Choroid plexus epithelial cell (primary cell): ENCODE data around the gene PRSS27.

ENCODE experiments used
- DNase-seq: peaks from one replicate; pipeline ENCODE4 v3.0.0-alpha.2; 2010; ENCODE audit warnings: low read depth
- H3K4me3 ChIP-seq: 2 replicates; pipeline ENCODE4 v1.5.1; 2011; ENCODE audit warnings: low read depth, mild to moderate bottlenecking, control low read depth, low read length, moderate library complexity
- TF ChIP-seq, protein P1 (sequence below): conservative IDR thresholded peaks from 2 replicates; pipeline ENCODE4 v1.5.1; 2011; ENCODE audit warnings: low read depth, mild to moderate bottlenecking, control low read depth, inconsistent platforms, low read length, moderate library complexity

PRSS27 gene

GRCh38 chr16:2739625-2740430 is 19.8 kb upstream of the PRSS27 start:
- no peak overlapping the region for H3K4me3 ChIP-seq
- no peak for DNase-seq
- TF ChIP-seq, protein P1, sequence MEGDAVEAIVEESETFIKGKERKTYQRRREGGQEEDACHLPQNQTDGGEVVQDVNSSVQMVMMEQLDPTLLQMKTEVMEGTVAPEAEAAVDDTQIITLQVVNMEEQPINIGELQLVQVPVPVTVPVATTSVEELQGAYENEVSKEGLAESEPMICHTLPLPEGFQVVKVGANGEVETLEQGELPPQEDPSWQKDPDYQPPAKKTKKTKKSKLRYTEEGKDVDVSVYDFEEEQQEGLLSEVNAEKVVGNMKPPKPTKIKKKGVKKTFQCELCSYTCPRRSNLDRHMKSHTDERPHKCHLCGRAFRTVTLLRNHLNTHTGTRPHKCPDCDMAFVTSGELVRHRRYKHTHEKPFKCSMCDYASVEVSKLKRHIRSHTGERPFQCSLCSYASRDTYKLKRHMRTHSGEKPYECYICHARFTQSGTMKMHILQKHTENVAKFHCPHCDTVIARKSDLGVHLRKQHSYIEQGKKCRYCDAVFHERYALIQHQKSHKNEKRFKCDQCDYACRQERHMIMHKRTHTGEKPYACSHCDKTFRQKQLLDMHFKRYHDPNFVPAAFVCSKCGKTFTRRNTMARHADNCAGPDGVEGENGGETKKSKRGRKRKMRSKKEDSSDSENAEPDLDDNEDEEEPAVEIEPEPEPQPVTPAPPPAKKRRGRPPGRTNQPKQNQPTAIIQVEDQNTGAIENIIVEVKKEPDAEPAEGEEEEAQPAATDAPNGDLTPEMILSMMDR, result no peak

GRCh38 chr16:2738615-2739014 is 18.6 kb upstream of the PRSS27 start:
- no peak for DNase-seq
- H3K4me3 ChIP-seq, result no peak overlapping the region
- TF ChIP-seq, protein P1, result no peak

- TF ChIP-seq, protein P1, result no peak
- H3K4me3 ChIP-seq, result no peak overlapping the region
- no peak for DNase-seq
Observed at GRCh38 chr16:2737895-2738418, 17.9 kb upstream of the PRSS27 start.

GRCh38 chr16:2737238-2737605 is 17.2 kb upstream of the PRSS27 start:
- H3K4me3 ChIP-seq, result no peak overlapping the region
- TF ChIP-seq, protein P1, result no peak
- no peak for DNase-seq

DNA sequence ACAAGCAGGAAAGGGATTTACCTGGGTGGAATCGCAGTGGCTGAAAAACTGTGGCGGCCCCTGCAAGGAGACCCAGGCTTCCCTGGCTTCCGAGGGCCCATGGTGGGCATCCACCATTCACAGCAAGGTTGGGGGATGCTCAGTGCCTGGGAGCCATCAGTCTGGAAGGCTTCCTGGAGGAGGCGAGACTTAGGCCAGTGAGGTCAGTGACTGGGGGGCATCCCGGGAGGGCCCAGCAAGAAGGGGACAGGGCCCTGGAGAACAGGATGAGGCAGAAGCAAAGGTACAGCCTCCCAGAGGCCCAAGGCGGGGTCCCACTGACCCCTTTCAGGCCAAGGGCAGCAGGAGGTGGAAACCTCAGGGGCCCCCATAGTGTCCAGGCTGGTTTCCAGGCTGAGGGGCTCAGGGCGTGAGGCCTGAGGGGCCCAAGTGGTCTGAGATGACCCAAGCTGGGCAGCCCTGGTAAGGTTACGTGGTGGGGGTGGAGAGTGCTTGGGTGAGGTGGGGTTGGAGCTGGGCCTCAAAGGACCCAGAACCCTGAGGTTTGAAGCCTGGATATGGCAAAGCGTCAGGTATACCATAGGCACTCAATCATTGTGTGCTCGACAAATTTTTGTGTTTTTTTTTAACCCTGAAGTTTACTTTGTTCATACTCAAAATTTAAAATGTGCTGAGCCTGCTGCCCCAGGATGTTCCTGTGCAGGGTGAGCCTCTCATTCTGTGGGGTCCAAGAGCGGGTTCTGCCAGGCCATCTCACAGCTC is 16.6 kb upstream of the PRSS27 start:
- TF ChIP-seq, protein P1, result no peak
- H3K4me3 ChIP-seq, result no peak overlapping the region
- no peak for DNase-seq

DNA sequence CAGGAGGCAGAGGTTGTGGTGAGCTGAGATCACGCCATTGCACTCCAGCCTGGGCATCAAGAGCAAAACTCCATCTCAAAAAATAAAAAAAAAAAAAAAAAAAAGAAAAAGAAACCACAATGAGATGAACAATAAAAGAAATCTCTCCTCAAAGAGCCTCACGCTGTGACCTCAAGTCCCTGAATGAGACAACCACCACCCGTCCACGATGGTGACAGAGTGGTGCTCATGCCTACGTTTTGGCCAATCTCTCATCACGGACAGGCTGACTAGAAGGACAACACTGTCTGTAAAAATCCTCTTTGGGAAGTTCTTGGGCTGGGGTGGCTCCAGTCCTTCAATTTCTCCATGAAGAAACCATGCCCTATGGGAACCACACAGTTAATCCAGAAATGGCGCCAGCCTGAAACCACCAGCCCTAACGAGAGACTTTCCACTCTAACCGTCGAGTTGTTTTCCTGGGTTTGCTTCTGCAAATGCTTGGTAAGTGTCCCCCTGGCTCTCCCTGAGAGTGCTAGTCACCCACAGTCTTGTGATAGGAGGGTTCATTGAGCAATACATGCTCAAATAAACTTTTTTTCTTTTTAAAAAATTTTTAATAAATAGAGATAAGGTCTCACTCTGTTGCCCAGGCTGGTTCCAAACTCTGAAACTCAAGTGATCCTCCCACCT is 15.0 kb upstream of the PRSS27 start:
- no peak overlapping the region for H3K4me3 ChIP-seq
- TF ChIP-seq, protein P1, result no peak
- DNase-seq, result no peak
